PC-9 (cell line): ENCODE results near the gene VPS33A. TPM values are rescaled to one million over a fixed set of nuclear protein-coding genes. Genes with fewer than 3 reads are reported as not detected.

Experiments
- BruUV-seq: library from RNA; stranded (reverse); fragments of 400-500 nt; replicated peaks from 2 replicates; lab custom pipeline; 2021; lab: Mats Ljungman, UMichigan
- CTCF ChIA-PET: fragments of 300-600 bp; sonication (Branson Sonifier 250); formaldehyde crosslinking; loops from one replicate; lab custom pipeline; 2022; ENCODE audit warnings: antibody characterized with exemption; lab: Charles Lee
- POLR2A ChIA-PET: fragments of 300-600 bp; sonication (Branson Sonifier 250); formaldehyde crosslinking; loops from one replicate; lab custom pipeline; 2022; ENCODE audit warnings: antibody characterized with exemption; ENCODE audit not compliant: unreplicated experiment; lab: Charles Lee
- DNase-seq, 2 experiments: peaks; one replicate each; pipeline versions ENCODE4 v3.0.0 to v3.0.0-alpha.2; 2015 to 2022; ENCODE audit warnings: mixed read lengths in 1 of 2
- H2AFZ ChIP-seq: fragments of 200-600 bp; sonication (generic); 2 replicates; pipeline ENCODE4 v1.8.1; 2017; ENCODE audit warnings: antibody characterized with exemption
- H3F3A ChIP-seq: fragments of 200-600 bp; sonication (generic); 2 replicates; pipeline ENCODE4 v1.8.1; 2017; ENCODE audit warnings: antibody characterized with exemption, mild to moderate bottlenecking, low read depth; ENCODE audit not compliant: insufficient read depth
- H3K27ac ChIP-seq: fragments of 200-600 bp; sonication (generic); 2 replicates; pipeline ENCODE4 v1.6.1; 2016; ENCODE audit warnings: mixed run types
- H3K27me3 ChIP-seq: fragments of 200-600 bp; sonication (generic); 2 replicates; pipeline ENCODE4 v1.6.1; 2016; ENCODE audit warnings: low read depth, mixed run types; ENCODE audit not compliant: insufficient read depth
- H3K36me3 ChIP-seq: fragments of 200-600 bp; sonication (generic); 2 replicates; pipeline ENCODE4 v1.6.1; 2016; ENCODE audit warnings: low read depth, mixed run types
- H3K4me1 ChIP-seq: fragments of 200-600 bp; sonication (generic); replicated peaks from 2 replicates; pipeline ENCODE4 v1.6.1; 2016; ENCODE audit warnings: mixed run types; ENCODE audit not compliant: insufficient read depth
- H3K4me2 ChIP-seq: fragments of 200-600 bp; sonication (generic); 2 replicates; pipeline ENCODE4 v1.6.1; 2017; ENCODE audit warnings: mixed run types
- H3K4me3 ChIP-seq: fragments of 200-600 bp; sonication (generic); 2 replicates; pipeline ENCODE4 v1.6.1; 2016; ENCODE audit warnings: mixed run types
- H3K79me2 ChIP-seq: fragments of 200-600 bp; sonication (generic); 2 replicates; pipeline ENCODE4 v1.6.1; 2017; ENCODE audit warnings: low read depth, mixed run types
- H3K9me2 ChIP-seq: fragments of 200-600 bp; sonication (generic); 2 replicates; pipeline ENCODE4 v1.8.1; 2017; ENCODE audit warnings: mild to moderate bottlenecking; ENCODE audit not compliant: insufficient read depth
- H3K9me3 ChIP-seq: fragments of 200-600 bp; sonication (generic); 2 replicates; pipeline ENCODE4 v1.8.1; 2016; ENCODE audit warnings: low read depth; ENCODE audit not compliant: insufficient read depth
- H4K20me1 ChIP-seq: fragments of 200-600 bp; sonication (generic); 2 replicates; pipeline ENCODE4 v1.8.1; 2017; ENCODE audit not compliant: insufficient read depth
- EZH2 ChIP-seq: fragments of 200-600 bp; sonication (generic); IDR thresholded peaks from 2 replicates; pipeline ENCODE4 v1.8.0; 2017; ENCODE audit warnings: antibody characterized with exemption, low read depth
- intact Hi-C: fragments of 100-400 bp; cut with micrococcal nuclease; formaldehyde crosslinking; loops from one replicate; pipeline ENCODE4 v1.10.0; 2022; ENCODE audit not compliant: unreplicated experiment
- total RNA-seq: library from RNA; stranded (reverse); gene quantifications from 2 replicates; pipeline ENCODE4 v1.2.3, GENCODE V29; 2021
- TF ChIP-seq, protein P1 (sequence below): fragments of 200-600 bp; sonication (generic); conservative IDR thresholded peaks from 2 replicates; pipeline ENCODE4 v1.6.1; 2017; ENCODE audit warnings: mixed run types, antibody characterized with exemption, mild to moderate bottlenecking, moderate library complexity

The VPS33A gene
- total RNA-seq, 1 experiment from 2014 or later = 18.1 TPM

DNA sequence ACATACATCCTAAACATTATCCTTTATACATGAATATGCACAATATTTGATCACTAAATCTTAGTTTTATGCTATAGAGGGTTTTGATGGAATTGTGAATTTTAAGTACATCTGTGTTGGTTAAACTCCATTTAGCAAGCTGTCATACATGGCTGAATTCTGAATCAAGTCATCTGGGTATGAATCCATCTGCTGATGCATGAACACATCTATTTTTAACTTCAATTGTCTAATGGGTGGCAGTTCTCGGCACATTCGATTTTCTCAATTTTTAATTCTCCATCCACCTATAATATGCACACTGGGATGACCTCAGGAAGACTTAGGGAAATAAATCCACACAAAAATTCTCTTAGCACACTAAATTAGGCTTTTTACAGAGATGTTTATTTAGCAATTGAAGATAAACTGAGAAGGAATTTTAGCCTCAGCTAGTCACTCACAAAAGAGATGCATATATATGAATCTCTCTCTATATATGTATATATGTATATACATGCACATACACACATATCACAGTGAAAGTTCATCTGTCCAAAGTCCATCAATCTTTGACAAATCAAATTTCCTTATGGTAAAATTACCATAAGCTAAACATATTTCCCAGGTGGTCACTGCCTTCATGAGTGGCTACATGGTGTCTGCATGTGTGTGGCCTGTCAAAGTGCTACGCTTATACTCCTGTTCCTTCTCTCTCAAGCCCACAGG lies 44.5 kb upstream of the VPS33A start:
- BruUV-seq = no TSS peak
- no peak overlapping the region for H3K4me2 ChIP-seq
- intact Hi-C loops = no loop called here
- H3K9me3 ChIP-seq = no peaks in the 10 kb centered on the region
- no peaks in the 10 kb centered on the region for H3K4me1 ChIP-seq
- ChIA-PET CTCF (no interaction called here), POLR2A (interaction anchor here (0.6 kb wide), 1 partner anchor 581 kb away, joined by 3 read pairs; no protein-coding TSS in a partner anchor)
- no peak for DNase-seq
- no peaks in the 10 kb centered on the region; the same call in 1 of the 2 replicates for H3K9me2 ChIP-seq
- H4K20me1 ChIP-seq = 0 out of 2 replicates have a peak, but pooled peaks cover 5% of the 10 kb centered on the region
- H3F3A ChIP-seq = no peaks in the 10 kb centered on the region; the same call in 1 of the 2 replicates
- no peak overlapping the region for H3K27ac ChIP-seq
- peaks cover 6% of the 10 kb centered on the region for H3K36me3 ChIP-seq
- no peaks in the 10 kb centered on the region for H3K27me3 ChIP-seq
- H3K4me3 ChIP-seq = no peak overlapping the region
- no peaks in the 10 kb centered on the region for H3K79me2 ChIP-seq
- H2AFZ ChIP-seq = no peak overlapping the region
- TF ChIP-seq, protein P1, sequence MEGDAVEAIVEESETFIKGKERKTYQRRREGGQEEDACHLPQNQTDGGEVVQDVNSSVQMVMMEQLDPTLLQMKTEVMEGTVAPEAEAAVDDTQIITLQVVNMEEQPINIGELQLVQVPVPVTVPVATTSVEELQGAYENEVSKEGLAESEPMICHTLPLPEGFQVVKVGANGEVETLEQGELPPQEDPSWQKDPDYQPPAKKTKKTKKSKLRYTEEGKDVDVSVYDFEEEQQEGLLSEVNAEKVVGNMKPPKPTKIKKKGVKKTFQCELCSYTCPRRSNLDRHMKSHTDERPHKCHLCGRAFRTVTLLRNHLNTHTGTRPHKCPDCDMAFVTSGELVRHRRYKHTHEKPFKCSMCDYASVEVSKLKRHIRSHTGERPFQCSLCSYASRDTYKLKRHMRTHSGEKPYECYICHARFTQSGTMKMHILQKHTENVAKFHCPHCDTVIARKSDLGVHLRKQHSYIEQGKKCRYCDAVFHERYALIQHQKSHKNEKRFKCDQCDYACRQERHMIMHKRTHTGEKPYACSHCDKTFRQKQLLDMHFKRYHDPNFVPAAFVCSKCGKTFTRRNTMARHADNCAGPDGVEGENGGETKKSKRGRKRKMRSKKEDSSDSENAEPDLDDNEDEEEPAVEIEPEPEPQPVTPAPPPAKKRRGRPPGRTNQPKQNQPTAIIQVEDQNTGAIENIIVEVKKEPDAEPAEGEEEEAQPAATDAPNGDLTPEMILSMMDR = no peak
- no peak for TF ChIP-seq EZH2

DNA sequence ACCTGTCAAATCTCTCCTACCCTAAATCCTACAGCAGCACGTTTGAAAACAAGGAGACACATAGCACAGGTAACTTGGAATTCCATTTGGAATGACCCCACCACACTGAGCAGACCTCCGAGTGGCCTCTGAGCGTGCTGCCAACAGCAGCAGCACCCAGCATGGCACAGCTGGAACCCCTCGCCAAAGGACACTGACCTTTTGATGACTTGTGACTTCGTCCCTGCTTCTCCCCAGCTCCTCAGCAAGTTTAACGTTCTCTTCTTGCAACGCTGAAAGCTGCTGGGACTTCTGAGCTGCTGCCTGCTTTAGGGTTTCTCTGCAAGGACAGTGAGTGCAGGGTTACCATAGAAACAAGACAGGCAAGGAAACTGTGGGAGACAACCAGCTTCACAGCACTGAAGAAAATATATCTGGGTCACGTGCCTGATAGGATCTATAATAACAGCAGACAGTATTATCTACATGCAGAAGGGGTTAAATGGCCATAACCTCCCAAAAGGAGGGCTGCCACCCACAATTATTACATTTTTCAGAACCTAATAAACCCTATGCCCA lies 43.3 kb upstream of the VPS33A start:
- ChIA-PET CTCF (no interaction called here), POLR2A (no interaction called here)
- no peak overlapping the region for H3K4me2 ChIP-seq
- no peaks in the 10 kb centered on the region for H3K9me3 ChIP-seq
- TF ChIP-seq, protein P1 = no peak
- TF ChIP-seq EZH2 = no peak
- no peak overlapping the region for H3K4me3 ChIP-seq
- H3K27me3 ChIP-seq = no peaks in the 10 kb centered on the region
- no peak overlapping the region for H2AFZ ChIP-seq
- peaks cover 6% of the 10 kb centered on the region for H3K36me3 ChIP-seq
- BruUV-seq = no TSS peak
- 0 out of 2 replicates have a peak, but pooled peaks cover 9% of the 10 kb centered on the region for H4K20me1 ChIP-seq
- no peaks in the 10 kb centered on the region; the same call in 1 of the 2 replicates for H3K9me2 ChIP-seq
- intact Hi-C loops = no loop called here
- no peak overlapping the region for H3K27ac ChIP-seq
- no peak for DNase-seq
- no peaks in the 10 kb centered on the region for H3K4me1 ChIP-seq
- H3K79me2 ChIP-seq = no peaks in the 10 kb centered on the region
- H3F3A ChIP-seq = no peaks in the 10 kb centered on the region; the same call in 1 of the 2 replicates

DNA sequence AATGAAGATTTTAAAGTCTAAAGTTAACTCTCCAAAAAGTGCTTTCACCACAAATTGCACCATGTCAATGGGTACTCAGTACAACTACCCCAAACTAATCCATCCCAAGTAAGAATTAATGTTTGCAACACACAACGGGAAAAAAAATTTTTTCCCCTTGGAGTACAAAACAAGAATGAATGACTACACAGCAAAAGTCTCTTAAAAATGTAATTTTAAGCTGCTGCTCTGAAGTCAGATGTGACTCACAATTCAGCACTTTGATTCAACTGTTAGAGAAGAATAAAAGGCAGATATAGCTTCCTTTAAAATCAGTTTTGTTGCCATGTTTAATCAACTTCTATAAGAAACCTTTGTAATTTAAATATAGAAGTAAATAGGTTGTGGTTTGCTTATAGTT lies 42.5 kb upstream of the VPS33A start:
- H3K27me3 ChIP-seq = no peaks in the 10 kb centered on the region
- peaks cover 6% of the 10 kb centered on the region for H3K36me3 ChIP-seq
- no peak overlapping the region for H3K4me3 ChIP-seq

More for the DNA sequence above, 42.5 kb upstream of the VPS33A start:
- H3K4me1 ChIP-seq = no peaks in the 10 kb centered on the region
- no peak for TF ChIP-seq EZH2
- TF ChIP-seq, protein P1 = no peak
- no peak overlapping the region for H3K27ac ChIP-seq
- ChIA-PET CTCF (no interaction called here), POLR2A (no interaction called here)
- H4K20me1 ChIP-seq = 0 out of 2 replicates have a peak, but pooled peaks cover 9% of the 10 kb centered on the region
- H3K9me2 ChIP-seq = no peaks in the 10 kb centered on the region; the same call in 1 of the 2 replicates
- DNase-seq = no peak
- intact Hi-C loops = no loop called here
- H3K9me3 ChIP-seq = no peaks in the 10 kb centered on the region
- H3K79me2 ChIP-seq = no peaks in the 10 kb centered on the region
- H3K4me2 ChIP-seq = no peak overlapping the region
- H3F3A ChIP-seq = no peaks in the 10 kb centered on the region; the same call in 1 of the 2 replicates
- BruUV-seq = no TSS peak
- H2AFZ ChIP-seq = no peak overlapping the region
